HG03103 (cell line): ENCODE results near the gene DHDDS.

ENCODE experiments used
- ATAC-seq: cut with Tn5 transposase; IDR thresholded peaks from one replicate; pipeline ENCODE4 v1.9.1; 2021; ENCODE audit warnings: low read depth; ENCODE audit not compliant: unreplicated experiment

The DHDDS gene

GRCh38 chr1:26417111-26417759, 14.9 kb upstream of the DHDDS start:
- ATAC-seq, result no peak

GRCh38 chr1:26418865-26419349, 13.2 kb upstream of the DHDDS start:
- ATAC-seq, result no peak

GRCh38 chr1:26419494-26419893, 12.6 kb upstream of the DHDDS start:
- no peak for ATAC-seq

GRCh38 chr1:26429721-26430120, 2.4 kb upstream of the DHDDS start:
- ATAC-seq, result no peak

GRCh38 chr1:26432793-26433192, 672 bp downstream of the DHDDS start:
- ATAC-seq, result no peak

GRCh38 chr1:26434161-26434752, 2.1 kb downstream of the DHDDS start:
- no peak for ATAC-seq

- no peak for ATAC-seq
Observed at GRCh38 chr1:26438041-26438440, 5.9 kb downstream of the DHDDS start.

- ATAC-seq, result no peak
Observed at GRCh38 chr1:26440259-26440658, 8.1 kb downstream of the DHDDS start.

GRCh38 chr1:26449868-26450267, 17.7 kb downstream of the DHDDS start:
- no peak for ATAC-seq

- no peak for ATAC-seq
Observed at GRCh38 chr1:26450908-26451307, 18.8 kb downstream of the DHDDS start.

GRCh38 chr1:26452459-26453183, 20.5 kb downstream of the DHDDS start:
- ATAC-seq, result no peak

GRCh38 chr1:26459148-26459547, 27.0 kb downstream of the DHDDS start:
- ATAC-seq, result no peak

GRCh38 chr1:26459573-26460031, 27.5 kb downstream of the DHDDS start:
- no peak for ATAC-seq

GRCh38 chr1:26468911-26469310, 36.8 kb downstream of the DHDDS start:
- ATAC-seq, result no peak

GRCh38 chr1:26469558-26469957, 37.4 kb downstream of the DHDDS start:
- no peak for ATAC-seq

GRCh38 chr1:26470878-26471497, 38.9 kb downstream of the DHDDS start:
- ATAC-seq, result no peak

GRCh38 chr1:26471498-26472319, 39.6 kb downstream of the DHDDS start:
- peak; percentile 2 for ATAC-seq

- peak; percentile 37 for ATAC-seq
Observed at GRCh38 chr1:26472320-26472900, 40.3 kb downstream of the DHDDS start, which contains the start of gene HMGN2. TSS of gene HMGN2 (plus strand) at chr1:26472440. CDS start at chr1:26472613, 173 bp downstream.

- peak; percentile 66 for ATAC-seq
Observed at GRCh38 chr1:26472901-26473845, 41.1 kb downstream of the DHDDS start.
